Keratinocyte (primary cell): ENCODE data around the gene SST. TPM values are rescaled to one million over a fixed set of nuclear protein-coding genes. Genes with fewer than 3 reads are reported as not detected.

Experiments
- DNase-seq: peaks from one replicate; pipeline ENCODE4 v3.0.0-alpha.2; 2011; ENCODE audit warnings: low read depth, missing footprints, low spot score
- FAIRE-seq: peaks from 2 replicates; lab custom pipeline; 2011; peaks lifted over from hg19 to GRCh38; lab: Jason Lieb, UNC
- H2AFZ ChIP-seq: 2 replicates; pipeline ENCODE4 v1.6.0; 2012; ENCODE audit warnings: low read length, control low read depth, inconsistent platforms; ENCODE audit not compliant: control insufficient read depth
- H3K27ac ChIP-seq: 2 replicates; pipeline ENCODE4 v1.5.1; 2011; ENCODE audit warnings: low read length; ENCODE audit not compliant: control insufficient read depth, insufficient read depth
- H3K27me3 ChIP-seq: 3 replicates; pipeline ENCODE4 v1.6.0; 2011; ENCODE audit warnings: low read length; ENCODE audit not compliant: control insufficient read depth, insufficient read depth; ENCODE audit errors: extremely low read depth
- H3K36me3 ChIP-seq, 2 experiments: 2 replicates in 1 of 2; 3 replicates in 1 of 2; pipeline ENCODE4 v1.5.1; 2011; ENCODE audit warnings: low read length in 2 of 2, mild to moderate bottlenecking in 1 of 2; ENCODE audit not compliant: control insufficient read depth in 2 of 2, insufficient read depth in 2 of 2; ENCODE audit errors: extremely low read depth in 1 of 2
- H3K4me1 ChIP-seq: 3 replicates; pipeline ENCODE4 v1.5.1; 2011; ENCODE audit warnings: low read length; ENCODE audit not compliant: control insufficient read depth, insufficient read depth; ENCODE audit errors: extremely low read depth
- H3K4me2 ChIP-seq: 3 replicates; pipeline ENCODE4 v1.6.0; 2011; ENCODE audit warnings: low read depth, low read length; ENCODE audit not compliant: control insufficient read depth, insufficient read depth; ENCODE audit errors: extremely low read depth
- H3K4me3 ChIP-seq, 3 experiments: fragments of 200-600 bp in 1 of 3; sonication (generic) in 1 of 3; 2 replicates in 2 of 3; 3 replicates in 1 of 3; pipeline ENCODE4 v1.5.1; 2011 to 2016; ENCODE audit warnings: low read length in 3 of 3, mild to moderate bottlenecking in 3 of 3, control low read depth in 2 of 3, inconsistent platforms in 1 of 3, low read depth in 1 of 3, mixed read lengths in 1 of 3, mixed run types in 1 of 3, moderate library complexity in 1 of 3; ENCODE audit not compliant: control insufficient read depth in 2 of 3, insufficient read depth in 2 of 3; ENCODE audit errors: extremely low read depth in 1 of 3
- H3K79me2 ChIP-seq: 2 replicates; pipeline ENCODE4 v1.6.0; 2012; ENCODE audit warnings: low read length; ENCODE audit not compliant: control insufficient read depth, insufficient read depth
- H3K9ac ChIP-seq: 3 replicates; pipeline ENCODE4 v1.6.0; 2011; ENCODE audit warnings: low read length; ENCODE audit not compliant: control insufficient read depth, insufficient read depth; ENCODE audit errors: extremely low read depth
- H3K9me1 ChIP-seq: 3 replicates; pipeline ENCODE4 v1.6.0; 2011; ENCODE audit warnings: low read length; ENCODE audit not compliant: control insufficient read depth, insufficient read depth; ENCODE audit errors: extremely low read depth
- H3K9me3 ChIP-seq: 2 replicates; pipeline ENCODE4 v1.5.1; 2012; ENCODE audit warnings: low read depth, low read length; ENCODE audit not compliant: control insufficient read depth
- H4K20me1 ChIP-seq: 3 replicates; pipeline ENCODE4 v1.6.0; 2011; ENCODE audit warnings: low read length; ENCODE audit not compliant: control insufficient read depth, insufficient read depth; ENCODE audit errors: extremely low read depth
- CTCF ChIP-seq, 3 experiments: IDR thresholded peaks in 1 of 3; conservative IDR thresholded peaks in 1 of 3; optimal IDR thresholded peaks in 1 of 3; 2 replicates in 2 of 3; 3 replicates in 1 of 3; pipeline versions ENCODE3 to v1.5.1; 2011; ENCODE audit warnings: low read length in 3 of 3, mild to moderate bottlenecking in 3 of 3, moderate library complexity in 2 of 3, control low read depth in 1 of 3, inconsistent platforms in 1 of 3; ENCODE audit not compliant: insufficient read depth in 2 of 3; ENCODE audit errors: extremely low read depth in 1 of 3
- EZH2 ChIP-seq: IDR thresholded peaks from one replicate; pipeline ENCODE4 v1.6.1; 2012; ENCODE audit warnings: inconsistent platforms, mild to moderate bottlenecking, low read length, moderate library complexity
- dilution Hi-C: fragments of 300-500 bp; cut with MboI; formaldehyde crosslinking; loops from one replicate; pipeline ENCODE4 v1.7.0; 2020; ENCODE audit warnings: low sequenced_read_pairs; ENCODE audit not compliant: extremely low pct_ligation_motif_present
- polyA plus RNA-seq, 5 experiments: library from polyadenylated mRNA; depleted of rRNA in 3 of 5; stranded (reverse) in 3 of 5; stranded (forward) in 1 of 5; unstranded in 1 of 5; fragments of >200 nt; gene quantifications; 1 replicate in 1 of 5; 2 replicates in 3 of 5; 3 replicates in 1 of 5; pipeline versions ENCODE4 v1.2.1 to v1.2.3, GENCODE V29; 2011 to 2012; ENCODE audit warnings: missing spikeins in 2 of 5, low read depth in 1 of 5, low replicate concordance in 1 of 5

Gene SST
- polyA plus RNA-seq, 1 donor (not counting 4 experiments of a cell fraction or from before 2014, with no cell fraction given): not detected

GRCh38 chr3:187700249-187700648 is 30.1 kb upstream of the SST start:
- H3K9me3 ChIP-seq: no peaks in the 10 kb centered on the region
- DNase-seq: no peak
- H3K27ac ChIP-seq: no peak overlapping the region
- H4K20me1 ChIP-seq: no peaks in the 10 kb centered on the region
- no peak for TF ChIP-seq CTCF (optimal IDR thresholded peaks at IDR 0.05 in 1 of 3, IDR thresholded peaks at IDR 0.05 in 1 of 3, conservative IDR thresholded peaks at IDR 0.05 in 1 of 3; ENCODE audit: extremely low read depth in 1 of 3, insufficient read depth in 2 of 3, low read length in 3 of 3)
- no peak for TF ChIP-seq EZH2
- no peaks in the 10 kb centered on the region for H3K79me2 ChIP-seq
- no peaks in the 10 kb centered on the region for H3K36me3 ChIP-seq
- H3K4me1 ChIP-seq: no peaks in the 10 kb centered on the region
- dilution Hi-C loops: no loop called here
- H3K27me3 ChIP-seq: peaks cover 3% of the 10 kb centered on the region
- no peaks in the 10 kb centered on the region for H3K9me1 ChIP-seq
- no peak for FAIRE-seq
- no peak overlapping the region for H3K4me2 ChIP-seq
- H3K4me3 ChIP-seq: no peak overlapping the region
- no peak overlapping the region for H2AFZ ChIP-seq
- H3K9ac ChIP-seq: no peak overlapping the region

- Histone ChIP-seq H3K4me2 (no peak overlapping the region), H3K79me2 (no peaks in the 10 kb centered on the region), H3K27ac (no peak overlapping the region), H3K4me3 (no peak overlapping the region), H3K27me3 (peaks cover 3% of the 10 kb centered on the region), H3K9me3 (no peaks in the 10 kb centered on the region), H3K9ac (no peak overlapping the region), H3K4me1 (no peaks in the 10 kb centered on the region), H3K36me3 (no peaks in the 10 kb centered on the region), H4K20me1 (no peaks in the 10 kb centered on the region), H2AFZ (no peak overlapping the region), H3K9me1 (no peaks in the 10 kb centered on the region)
- TF ChIP-seq CTCF (optimal IDR thresholded peaks at IDR 0.05 in 1 of 3, IDR thresholded peaks at IDR 0.05 in 1 of 3, conservative IDR thresholded peaks at IDR 0.05 in 1 of 3; ENCODE audit: extremely low read depth in 1 of 3, insufficient read depth in 2 of 3, low read length in 3 of 3): no peak
- no peak for TF ChIP-seq EZH2
- FAIRE-seq (no peak), DNase-seq (no peak)
- dilution Hi-C loops: loop anchor here (25.0 kb wide), 1 partner anchor 386 kb away; no protein-coding TSS in a partner anchor
These were observed 28.6 kb upstream of the SST start for GRCh38 chr3:187698499-187699399.
